Heart left ventricle (tissue), 16 donors: ENCODE results near the gene HHIPL1. TPM values are rescaled to one million over a fixed set of nuclear protein-coding genes. Genes with fewer than 3 reads are reported as not detected.

ENCODE experiments used
- ATAC-seq, 4 donors: fragments of 200-7000 bp; cut with Tn5 transposase; one replicate each; pipeline ENCODE4 v1.9.1; 2020 to 2022; ENCODE audit warnings: moderate library complexity in 4 of 4, mild to moderate bottlenecking in 3 of 4, moderate number of reproducible peaks in 1 of 4
- DNase-seq, 5 donors: peaks; one replicate each; pipeline ENCODE4 v3.0.0-alpha.2; 2020
- H3K27ac ChIP-seq, 12 donors: fragments of 200-600 bp; sonication (generic) in 4 of 12; one replicate each; pipeline versions ENCODE4 v1.5.0 to v1.8.0; 2016 to 2022; ENCODE audit warnings: mild to moderate bottlenecking in 2 of 12
- H3K27me3 ChIP-seq, 9 donors: fragments of 200-600 bp; sonication (generic) in 2 of 9; one replicate each; pipeline versions ENCODE4 v1.5.1 to v1.8.0; 2016 to 2022; ENCODE audit warnings: mild to moderate bottlenecking in 3 of 9
- H3K36me3 ChIP-seq, 9 donors: fragments of 200-600 bp; sonication (generic) in 2 of 9; one replicate each; pipeline versions ENCODE4 v1.5.0 to v1.8.0; 2018 to 2022; ENCODE audit warnings: mild to moderate bottlenecking in 2 of 9
- H3K4me1 ChIP-seq, 12 donors: fragments of 200-600 bp; sonication (generic) in 4 of 12; one replicate each; pipeline versions ENCODE4 v1.5.0 to v1.8.0; 2016 to 2022; ENCODE audit warnings: mild to moderate bottlenecking in 3 of 12
- H3K4me3 ChIP-seq, 12 donors: fragments of 200-600 bp; sonication (generic) in 4 of 12; one replicate each; pipeline versions ENCODE4 v1.5.0 to v1.8.0; 2017 to 2022; ENCODE audit warnings: mild to moderate bottlenecking in 9 of 12, moderate library complexity in 4 of 12
- H3K9me3 ChIP-seq, 12 donors: fragments of 200-600 bp; sonication (generic) in 4 of 12; one replicate each; pipeline versions ENCODE4 v1.5.0 to v1.8.0; 2016 to 2022; ENCODE audit warnings: mild to moderate bottlenecking in 1 of 12
- POLR2A ChIP-seq, 2 donors: fragments of 450-650 bp; IDR thresholded peaks; one replicate each; pipeline ENCODE4 v1.6.1; 2017; ENCODE audit warnings: antibody characterized with exemption in 2 of 2, mild to moderate bottlenecking in 2 of 2, moderate library complexity in 2 of 2
- WGBS, 4 donors: extraction: QIAGEN DNeasy Blood & Tissue Kit in 2 of 4; methylation state at CpG; one replicate each; pipeline versions ENCODE4 v1.1.5 to v1.1.7; 2013 to 2018; 5-methylcytosine and 5-hydroxymethylcytosine counted together
- intact Hi-C, 10 donors: fragments of 100-400 bp; cut with DNase I; formaldehyde crosslinking; loops; one replicate each; pipeline versions ENCODE4 v1.11.1 to v1.14.2; 2022
- polyA plus RNA-seq, 2 donors: library from polyadenylated mRNA; stranded (reverse); fragments of 200-250 nt; gene quantifications; one replicate each; pipeline ENCODE4 v1.2.3, GENCODE V29; 2013
- total RNA-seq, 9 donors: library from RNA; depleted of rRNA in 2 of 9; stranded (reverse); fragments of >200 nt in 2 of 9; fragmentation: NEBNext Ultra II Directional in 3 of 9; extraction: Animal tissue kit (Norgen Biotek cat#: 25700) in 3 of 9; gene quantifications; one replicate each; pipeline versions ENCODE4 v1.1.0 to v1.2.4, GENCODE V29; 2016 to 2023
- TF ChIP-seq, protein P1 (sequence below), 12 donors: fragments of 200-600 bp; sonication (generic) in 4 of 12; IDR thresholded peaks; one replicate each; pipeline versions ENCODE4 v1.5.0 to v1.8.0; 2018 to 2022; ENCODE audit warnings: antibody characterized with exemption in 12 of 12, mild to moderate bottlenecking in 5 of 12
- donor health status: ischemic (EF 13 %, LVEDD 7.1; RV severe dilation, severe dysfunction).
- donor health status: healthy with polysubstance abuse.
- donor health status: DM: no; HTN: yes; CAD: no.
- donor health status: DM: no; HTN: no; CAD: no.
- donor health status: ischemic (EF 25% LVEDD 6.9; RV normal size, moderate dysfunction).
- donor health status: ischemic (EF 25% LVEDD 5.7; RV mildly dilated, moderate dysfunction).
- donor health status: healthy.
- donor health status: DM: yes; HTN: yes; CAD: no.
- donor health status: ischemic (EF 35%, LVEDD 5.7; RV mildly dilated, moderate dysfunction).
- donor health status: nonischemic (EF 11% LVEDD 7.7; RV severe dilation, severe dysfunction).
- donor health status: DM: yes; HTN: yes; CAD: no.
- donor health status: PGD.
- donor health status: ischemic (EF 29% LVEDD 5.4; RV normal size, mild dysfunction).
- donor health status: nonischemic (EF 23%, LVEDD 6.1; RV moderate dilation, normal function).

The HHIPL1 gene
- total and polyA plus RNA-seq, 11 donors = 0.34 to 3.1 (median 1.1) TPM

DNA sequence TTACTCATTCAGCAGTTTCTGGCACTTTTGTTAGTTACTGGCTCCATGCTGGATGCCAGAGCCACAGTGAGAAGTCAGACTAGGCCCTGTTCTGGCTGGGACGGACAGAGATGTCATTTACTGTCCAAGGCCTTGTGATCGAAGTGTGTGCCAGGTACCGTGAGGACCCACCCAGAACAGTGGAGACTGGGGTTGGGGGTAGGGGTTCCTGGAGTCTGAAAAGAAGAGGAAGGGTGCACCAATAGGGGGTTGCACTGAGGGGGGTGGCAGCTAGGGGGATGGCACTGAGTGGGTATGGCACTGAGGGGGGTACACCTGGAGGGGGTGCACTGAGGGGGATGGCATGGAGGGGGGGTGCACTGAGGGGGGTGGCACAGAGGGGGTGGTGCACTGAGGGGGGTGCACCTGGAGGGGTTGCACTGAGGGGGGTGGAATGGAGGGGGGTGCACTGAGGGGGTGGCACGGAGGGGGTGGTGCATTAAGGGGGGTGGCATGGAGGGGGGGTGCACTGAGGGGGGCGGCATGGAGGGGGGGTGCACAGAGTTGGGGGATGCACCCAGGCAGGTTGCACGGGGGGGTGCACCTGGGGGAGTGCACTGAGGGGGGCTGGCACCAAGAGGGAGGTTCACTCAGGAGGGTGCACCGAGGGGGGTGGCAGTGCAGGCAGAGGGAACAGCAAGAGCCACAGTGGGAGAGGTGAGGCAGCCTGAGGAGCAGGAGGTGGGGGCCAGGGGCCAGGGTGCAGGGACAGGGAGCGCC lies 28.6 kb downstream of the HHIPL1 start:
- 80 to 90% (median 84%) methylated on average over 8 of the region's 8 CpGs for WGBS, 4 donors
- H3K27ac ChIP-seq = no peak overlapping the region
- peaks cover 0 to 13% (median 6%) of the 10 kb centered on the region in 12 donors for H3K9me3 ChIP-seq
- H3K27me3 ChIP-seq = peaks cover 0 to 11% (median 0%) of the 10 kb centered on the region in 9 donors
- no peak for TF ChIP-seq POLR2A (IDR thresholded peaks at IDR 0.05)
- TF ChIP-seq, protein P1, sequence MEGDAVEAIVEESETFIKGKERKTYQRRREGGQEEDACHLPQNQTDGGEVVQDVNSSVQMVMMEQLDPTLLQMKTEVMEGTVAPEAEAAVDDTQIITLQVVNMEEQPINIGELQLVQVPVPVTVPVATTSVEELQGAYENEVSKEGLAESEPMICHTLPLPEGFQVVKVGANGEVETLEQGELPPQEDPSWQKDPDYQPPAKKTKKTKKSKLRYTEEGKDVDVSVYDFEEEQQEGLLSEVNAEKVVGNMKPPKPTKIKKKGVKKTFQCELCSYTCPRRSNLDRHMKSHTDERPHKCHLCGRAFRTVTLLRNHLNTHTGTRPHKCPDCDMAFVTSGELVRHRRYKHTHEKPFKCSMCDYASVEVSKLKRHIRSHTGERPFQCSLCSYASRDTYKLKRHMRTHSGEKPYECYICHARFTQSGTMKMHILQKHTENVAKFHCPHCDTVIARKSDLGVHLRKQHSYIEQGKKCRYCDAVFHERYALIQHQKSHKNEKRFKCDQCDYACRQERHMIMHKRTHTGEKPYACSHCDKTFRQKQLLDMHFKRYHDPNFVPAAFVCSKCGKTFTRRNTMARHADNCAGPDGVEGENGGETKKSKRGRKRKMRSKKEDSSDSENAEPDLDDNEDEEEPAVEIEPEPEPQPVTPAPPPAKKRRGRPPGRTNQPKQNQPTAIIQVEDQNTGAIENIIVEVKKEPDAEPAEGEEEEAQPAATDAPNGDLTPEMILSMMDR (IDR thresholded peaks at IDR 0.05) = no peak
- peaks cover 0 to 11% (median 0%) of the 10 kb centered on the region in 9 donors for H3K36me3 ChIP-seq
- H3K4me1 ChIP-seq = peaks cover 0 to 10% (median 0%) of the 10 kb centered on the region in 12 donors
- ATAC-seq (no peak), DNase-seq (peak in 1 of 5 donors; percentile 28)
- intact Hi-C loops = no loop called here
- H3K4me3 ChIP-seq = no peak overlapping the region

GRCh38 chr14:99674064-99674650 lies 29.2 kb downstream of the HHIPL1 start:
- TF ChIP-seq POLR2A (IDR thresholded peaks at IDR 0.05) = no peak
- TF ChIP-seq, protein P1 (IDR thresholded peaks at IDR 0.05) = no peak
- intact Hi-C loops = no loop called here

DNA sequence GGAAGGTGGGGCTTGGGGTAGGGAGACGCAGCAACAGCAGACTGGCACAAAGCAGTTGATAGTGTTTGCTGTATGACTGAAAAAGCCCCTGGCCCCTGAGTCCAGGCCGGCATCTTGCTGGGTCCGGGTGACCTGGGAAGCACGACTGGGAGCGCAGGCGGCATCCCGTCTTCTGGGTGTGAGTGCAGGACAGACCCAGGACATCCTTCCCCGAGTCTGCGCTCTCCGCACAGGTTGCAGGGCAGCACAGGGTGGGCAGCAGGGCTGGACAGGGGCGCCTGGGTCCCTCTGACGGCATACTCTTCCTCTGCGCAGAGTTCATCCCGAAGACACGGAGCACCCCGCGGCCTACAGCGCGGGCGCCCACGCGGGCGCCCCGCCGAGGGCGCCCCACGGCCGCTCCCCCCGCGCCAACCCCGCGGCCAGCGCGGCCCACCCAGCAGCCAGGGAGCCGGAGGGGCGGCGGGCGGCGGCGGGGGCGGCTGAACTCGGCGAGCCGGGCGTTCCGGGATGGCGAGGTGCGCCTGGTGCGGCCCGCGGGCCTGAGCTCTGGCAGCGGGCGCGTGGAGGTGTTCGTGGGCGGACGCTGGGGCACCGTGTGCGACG lies 29.9 kb downstream of the HHIPL1 start:
- TF ChIP-seq, protein P1 (IDR thresholded peaks at IDR 0.05) = no peak
- TF ChIP-seq POLR2A (IDR thresholded peaks at IDR 0.05) = no peak
- peaks cover 0 to 10% (median 0%) of the 10 kb centered on the region in 12 donors for H3K4me1 ChIP-seq
- peaks cover 0 to 11% (median 0%) of the 10 kb centered on the region in 9 donors for H3K27me3 ChIP-seq
- peaks cover 0 to 3% (median 0%) of the 10 kb centered on the region in 9 donors for H3K36me3 ChIP-seq
- no peak overlapping the region for H3K4me3 ChIP-seq
- WGBS, 4 donors = 64 to 84% (median 65%) methylated on average over 22 to 60 of the region's 60 CpGs
- DNase-seq = no peak
- no peak for ATAC-seq
- no peak overlapping the region for H3K27ac ChIP-seq
- intact Hi-C loops = no loop called here
- peaks cover 0 to 20% (median 7%) of the 10 kb centered on the region in 12 donors for H3K9me3 ChIP-seq

More at GRCh38 chr14:99674064-99674650, 29.2 kb downstream of the HHIPL1 start:
- DNase-seq = no peak
- Histone ChIP-seq H3K27me3 (peaks cover 0 to 11% (median 0%) of the 10 kb centered on the region in 9 donors), H3K9me3 (peaks cover 0 to 20% (median 7%) of the 10 kb centered on the region in 12 donors), H3K4me1 (peaks cover 0 to 10% (median 0%) of the 10 kb centered on the region in 12 donors), H3K27ac (no peak overlapping the region), H3K36me3 (peaks cover 0 to 5% (median 0%) of the 10 kb centered on the region in 9 donors), H3K4me3 (no peak overlapping the region)
- ATAC-seq = no peak
- 90 to 96% (median 94%) methylated on average over 9 of the region's 9 CpGs for WGBS, 4 donors

GRCh38 chr14:99675382-99675835 lies 30.5 kb downstream of the HHIPL1 start:
- Histone ChIP-seq H3K9me3 (peaks cover 0 to 20% (median 7%) of the 10 kb centered on the region in 12 donors), H3K4me3 (no peak overlapping the region), H3K27me3 (peaks cover 0 to 11% (median 0%) of the 10 kb centered on the region in 9 donors), H3K4me1 (peaks cover 0 to 10% (median 0%) of the 10 kb centered on the region in 12 donors), H3K36me3 (peaks cover 0 to 3% (median 0%) of the 10 kb centered on the region in 9 donors), H3K27ac (no peak overlapping the region)
- intact Hi-C loops = no loop called here
- DNase-seq = no peak
- ATAC-seq = no peak
- WGBS, 4 donors = 63 to 91% (median 65%) methylated on average over 16 to 42 of the region's 42 CpGs
- TF ChIP-seq POLR2A (IDR thresholded peaks at IDR 0.05) = no peak
- TF ChIP-seq, protein P1 (IDR thresholded peaks at IDR 0.05) = no peak
